Keratinocyte (primary cell): ENCODE results near the gene LRRC8D. TPM values are rescaled to one million over a fixed set of nuclear protein-coding genes. Genes with fewer than 3 reads are reported as not detected.

Source experiments
- DNase-seq: peaks from one replicate; pipeline ENCODE4 v3.0.0-alpha.2; 2011; ENCODE audit warnings: low read depth, missing footprints, low spot score
- FAIRE-seq: peaks from 2 replicates; lab custom pipeline; 2011; peaks lifted over from hg19 to GRCh38; lab: Jason Lieb, UNC
- H2AFZ ChIP-seq: 2 replicates; pipeline ENCODE4 v1.6.0; 2012; ENCODE audit warnings: low read length, control low read depth, inconsistent platforms; ENCODE audit not compliant: control insufficient read depth
- H3K27ac ChIP-seq: 2 replicates; pipeline ENCODE4 v1.5.1; 2011; ENCODE audit warnings: low read length; ENCODE audit not compliant: control insufficient read depth, insufficient read depth
- H3K27me3 ChIP-seq: 3 replicates; pipeline ENCODE4 v1.6.0; 2011; ENCODE audit warnings: low read length; ENCODE audit not compliant: control insufficient read depth, insufficient read depth; ENCODE audit errors: extremely low read depth
- H3K36me3 ChIP-seq, 2 experiments: 2 replicates in 1 of 2; 3 replicates in 1 of 2; pipeline ENCODE4 v1.5.1; 2011; ENCODE audit warnings: low read length in 2 of 2, mild to moderate bottlenecking in 1 of 2; ENCODE audit not compliant: control insufficient read depth in 2 of 2, insufficient read depth in 2 of 2; ENCODE audit errors: extremely low read depth in 1 of 2
- H3K4me1 ChIP-seq: 3 replicates; pipeline ENCODE4 v1.5.1; 2011; ENCODE audit warnings: low read length; ENCODE audit not compliant: control insufficient read depth, insufficient read depth; ENCODE audit errors: extremely low read depth
- H3K4me2 ChIP-seq: 3 replicates; pipeline ENCODE4 v1.6.0; 2011; ENCODE audit warnings: low read depth, low read length; ENCODE audit not compliant: control insufficient read depth, insufficient read depth; ENCODE audit errors: extremely low read depth
- H3K4me3 ChIP-seq, 3 experiments: fragments of 200-600 bp in 1 of 3; sonication (generic) in 1 of 3; 2 replicates in 2 of 3; 3 replicates in 1 of 3; pipeline ENCODE4 v1.5.1; 2011 to 2016; ENCODE audit warnings: low read length in 3 of 3, mild to moderate bottlenecking in 3 of 3, control low read depth in 2 of 3, inconsistent platforms in 1 of 3, low read depth in 1 of 3, mixed read lengths in 1 of 3, mixed run types in 1 of 3, moderate library complexity in 1 of 3; ENCODE audit not compliant: control insufficient read depth in 2 of 3, insufficient read depth in 2 of 3; ENCODE audit errors: extremely low read depth in 1 of 3
- H3K79me2 ChIP-seq: 2 replicates; pipeline ENCODE4 v1.6.0; 2012; ENCODE audit warnings: low read length; ENCODE audit not compliant: control insufficient read depth, insufficient read depth
- H3K9ac ChIP-seq: 3 replicates; pipeline ENCODE4 v1.6.0; 2011; ENCODE audit warnings: low read length; ENCODE audit not compliant: control insufficient read depth, insufficient read depth; ENCODE audit errors: extremely low read depth
- H3K9me1 ChIP-seq: 3 replicates; pipeline ENCODE4 v1.6.0; 2011; ENCODE audit warnings: low read length; ENCODE audit not compliant: control insufficient read depth, insufficient read depth; ENCODE audit errors: extremely low read depth
- H3K9me3 ChIP-seq: 2 replicates; pipeline ENCODE4 v1.5.1; 2012; ENCODE audit warnings: low read depth, low read length; ENCODE audit not compliant: control insufficient read depth
- H4K20me1 ChIP-seq: 3 replicates; pipeline ENCODE4 v1.6.0; 2011; ENCODE audit warnings: low read length; ENCODE audit not compliant: control insufficient read depth, insufficient read depth; ENCODE audit errors: extremely low read depth
- CTCF ChIP-seq, 3 experiments: IDR thresholded peaks in 1 of 3; conservative IDR thresholded peaks in 1 of 3; optimal IDR thresholded peaks in 1 of 3; 2 replicates in 2 of 3; 3 replicates in 1 of 3; pipeline versions ENCODE3 to v1.5.1; 2011; ENCODE audit warnings: low read length in 3 of 3, mild to moderate bottlenecking in 3 of 3, moderate library complexity in 2 of 3, control low read depth in 1 of 3, inconsistent platforms in 1 of 3; ENCODE audit not compliant: insufficient read depth in 2 of 3; ENCODE audit errors: extremely low read depth in 1 of 3
- EZH2 ChIP-seq: IDR thresholded peaks from one replicate; pipeline ENCODE4 v1.6.1; 2012; ENCODE audit warnings: inconsistent platforms, mild to moderate bottlenecking, low read length, moderate library complexity
- dilution Hi-C: fragments of 300-500 bp; cut with MboI; formaldehyde crosslinking; loops from one replicate; pipeline ENCODE4 v1.7.0; 2020; ENCODE audit warnings: low sequenced_read_pairs; ENCODE audit not compliant: extremely low pct_ligation_motif_present
- polyA plus RNA-seq, 5 experiments: library from polyadenylated mRNA; depleted of rRNA in 3 of 5; stranded (reverse) in 3 of 5; stranded (forward) in 1 of 5; unstranded in 1 of 5; fragments of >200 nt; gene quantifications; 1 replicate in 1 of 5; 2 replicates in 3 of 5; 3 replicates in 1 of 5; pipeline versions ENCODE4 v1.2.1 to v1.2.3, GENCODE V29; 2011 to 2012; ENCODE audit warnings: missing spikeins in 2 of 5, low read depth in 1 of 5, low replicate concordance in 1 of 5

LRRC8D gene
- polyA plus RNA-seq, 1 donor (not counting 4 experiments of a cell fraction or from before 2014, with no cell fraction given) = 54.7 TPM

GRCh38 chr1:89903550-89903949 is 82.7 kb downstream of the LRRC8D start:
- Histone ChIP-seq H3K9me3 (no peaks in the 10 kb centered on the region), H4K20me1 (no peaks in the 10 kb centered on the region), H3K4me1 (peaks cover 26% of the 10 kb centered on the region), H3K79me2 (peaks cover 4% of the 10 kb centered on the region), H3K9me1 (no peaks in the 10 kb centered on the region), H3K27me3 (no peaks in the 10 kb centered on the region), H3K9ac (no peak overlapping the region), H3K4me3 (no peak overlapping the region), H3K36me3 (peaks cover 5 to 9% of the 10 kb centered on the region in 2 experiments), H2AFZ (no peak overlapping the region), H3K27ac (no peak overlapping the region), H3K4me2 (no peak overlapping the region)
- TF ChIP-seq EZH2 = no peak
- TF ChIP-seq CTCF (optimal IDR thresholded peaks at IDR 0.05 in 1 of 3, IDR thresholded peaks at IDR 0.05 in 1 of 3, conservative IDR thresholded peaks at IDR 0.05 in 1 of 3; ENCODE audit: extremely low read depth in 1 of 3, insufficient read depth in 2 of 3, low read length in 3 of 3) = no peak
- no peak for FAIRE-seq
- dilution Hi-C loops = no loop called here
- no peak for DNase-seq

- H3K4me1 ChIP-seq = peaks cover 31% of the 10 kb centered on the region
- FAIRE-seq = no peak
- dilution Hi-C loops = no loop called here
Measured at GRCh38 chr1:89904219-89904980, 83.6 kb downstream of the LRRC8D start.

More at GRCh38 chr1:89904219-89904980, 83.6 kb downstream of the LRRC8D start:
- DNase-seq = no peak
- TF ChIP-seq EZH2 (no peak), CTCF (optimal IDR thresholded peaks at IDR 0.05 in 1 of 3, IDR thresholded peaks at IDR 0.05 in 1 of 3, conservative IDR thresholded peaks at IDR 0.05 in 1 of 3; ENCODE audit: extremely low read depth in 1 of 3, insufficient read depth in 2 of 3, low read length in 3 of 3) (no peak)
- Histone ChIP-seq H3K9me3 (no peaks in the 10 kb centered on the region), H3K36me3 (peaks cover 2 to 9% of the 10 kb centered on the region in 2 experiments), H3K27ac (no peak overlapping the region), H3K9ac (no peak overlapping the region), H3K27me3 (no peaks in the 10 kb centered on the region), H4K20me1 (no peaks in the 10 kb centered on the region), H3K4me2 (no peak overlapping the region), H2AFZ (no peak overlapping the region), H3K9me1 (no peaks in the 10 kb centered on the region), H3K4me3 (no peak overlapping the region), H3K79me2 (peaks cover 4% of the 10 kb centered on the region)
